ENCODE data around the gene CEACAM18.

DNA sequence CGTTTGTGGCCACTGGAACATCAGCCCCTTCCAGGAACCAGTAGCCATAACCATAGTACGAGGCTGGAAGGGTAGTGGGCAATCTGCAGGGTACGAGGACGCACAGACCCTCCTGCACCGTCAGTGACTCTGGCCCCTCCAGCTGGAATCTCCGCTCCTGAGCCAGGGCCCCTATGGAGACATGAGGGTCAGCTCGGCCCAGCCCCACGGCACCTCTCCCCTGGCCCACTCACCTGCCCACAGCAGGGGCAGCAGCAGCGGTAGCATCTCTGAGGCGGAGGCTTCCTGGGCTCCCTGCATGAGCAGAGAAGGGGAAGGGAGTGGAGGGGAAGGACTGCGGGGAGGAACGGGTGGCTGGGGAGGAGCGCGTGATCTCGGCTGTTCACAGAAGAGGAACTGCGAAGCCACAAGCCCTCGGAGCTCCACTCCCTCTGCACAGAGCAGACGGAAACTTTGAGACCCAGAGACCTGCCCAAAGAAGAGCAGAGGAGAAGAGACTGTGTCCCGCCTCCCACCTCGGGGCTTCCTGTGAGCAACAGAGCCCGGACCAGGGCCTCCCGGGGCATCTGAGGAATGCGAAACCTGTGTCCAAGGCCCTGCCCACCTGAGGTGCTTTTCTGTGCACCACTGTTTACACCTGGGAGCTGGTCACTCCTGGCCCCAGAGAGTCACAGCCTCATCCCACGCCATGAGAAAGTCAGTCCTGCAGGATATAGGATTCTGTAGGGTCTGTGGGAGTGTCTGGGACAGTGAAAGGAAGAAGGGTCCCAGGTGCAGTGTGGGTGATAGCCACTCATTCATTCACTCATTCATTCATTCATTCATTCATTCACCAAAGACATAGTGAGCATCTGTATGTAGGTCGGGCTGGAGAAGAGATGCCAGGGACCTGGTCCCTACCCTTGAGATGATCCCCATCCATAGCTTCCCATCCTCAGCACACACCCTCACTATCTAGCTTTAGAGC lies 53.3 kb downstream of the CEACAM18 start, which contains the start of gene SIGLEC6:
- TF ChIP-seq, protein P1, sequence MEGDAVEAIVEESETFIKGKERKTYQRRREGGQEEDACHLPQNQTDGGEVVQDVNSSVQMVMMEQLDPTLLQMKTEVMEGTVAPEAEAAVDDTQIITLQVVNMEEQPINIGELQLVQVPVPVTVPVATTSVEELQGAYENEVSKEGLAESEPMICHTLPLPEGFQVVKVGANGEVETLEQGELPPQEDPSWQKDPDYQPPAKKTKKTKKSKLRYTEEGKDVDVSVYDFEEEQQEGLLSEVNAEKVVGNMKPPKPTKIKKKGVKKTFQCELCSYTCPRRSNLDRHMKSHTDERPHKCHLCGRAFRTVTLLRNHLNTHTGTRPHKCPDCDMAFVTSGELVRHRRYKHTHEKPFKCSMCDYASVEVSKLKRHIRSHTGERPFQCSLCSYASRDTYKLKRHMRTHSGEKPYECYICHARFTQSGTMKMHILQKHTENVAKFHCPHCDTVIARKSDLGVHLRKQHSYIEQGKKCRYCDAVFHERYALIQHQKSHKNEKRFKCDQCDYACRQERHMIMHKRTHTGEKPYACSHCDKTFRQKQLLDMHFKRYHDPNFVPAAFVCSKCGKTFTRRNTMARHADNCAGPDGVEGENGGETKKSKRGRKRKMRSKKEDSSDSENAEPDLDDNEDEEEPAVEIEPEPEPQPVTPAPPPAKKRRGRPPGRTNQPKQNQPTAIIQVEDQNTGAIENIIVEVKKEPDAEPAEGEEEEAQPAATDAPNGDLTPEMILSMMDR (conservative IDR thresholded peaks at IDR 0.05; ENCODE audit: low read length), result no peak
- TF ChIP-seq EZH2phosphoT487 (IDR thresholded peaks at IDR 0.05; ENCODE audit: borderline replicate concordance), result no peak

Data from Loucy (cell line).